ENCODE data around the gene KLHL28.

The KLHL28 gene

DNA sequence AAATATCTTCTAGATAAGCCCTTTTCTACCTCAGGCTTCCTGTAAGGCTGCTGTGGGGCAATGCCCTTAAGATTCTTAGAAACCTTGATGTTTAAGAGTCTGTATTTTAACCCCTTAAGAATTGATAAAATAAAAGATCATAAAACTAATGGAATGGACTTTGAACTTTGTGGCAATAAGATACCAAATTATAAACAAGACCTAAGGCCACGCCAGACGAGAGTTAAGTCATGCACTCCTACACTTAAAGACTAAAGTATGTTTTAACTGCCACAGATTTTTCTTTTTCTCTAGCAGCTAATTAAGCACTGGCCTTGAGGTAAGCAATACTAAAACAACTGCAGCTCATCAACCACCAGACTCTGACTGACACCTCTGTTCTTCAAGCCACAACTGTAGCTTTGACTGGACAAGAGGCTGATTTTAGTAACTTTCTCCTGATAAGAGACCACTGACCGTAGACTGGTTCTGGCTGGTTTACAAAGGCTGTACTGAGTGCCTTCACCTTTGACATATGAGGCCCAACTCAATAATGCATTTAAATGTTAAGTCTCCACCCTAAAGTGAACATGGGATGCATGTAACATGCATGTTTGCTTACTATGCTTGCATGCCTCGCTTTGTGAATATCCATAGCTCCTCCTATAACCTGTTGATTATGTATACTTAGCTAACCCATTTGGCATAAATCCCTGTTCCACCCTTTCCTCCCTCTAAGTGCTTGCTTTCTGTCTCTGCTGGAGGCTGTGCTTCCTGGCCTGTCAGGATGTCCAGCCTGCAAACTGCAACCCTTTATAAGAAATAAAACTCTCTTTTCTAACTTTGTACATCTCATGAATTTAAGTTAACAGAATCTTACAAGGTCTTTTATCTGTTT, 71.9 kb downstream of the KLHL28 start:
- TF ChIP-seq, protein P1, sequence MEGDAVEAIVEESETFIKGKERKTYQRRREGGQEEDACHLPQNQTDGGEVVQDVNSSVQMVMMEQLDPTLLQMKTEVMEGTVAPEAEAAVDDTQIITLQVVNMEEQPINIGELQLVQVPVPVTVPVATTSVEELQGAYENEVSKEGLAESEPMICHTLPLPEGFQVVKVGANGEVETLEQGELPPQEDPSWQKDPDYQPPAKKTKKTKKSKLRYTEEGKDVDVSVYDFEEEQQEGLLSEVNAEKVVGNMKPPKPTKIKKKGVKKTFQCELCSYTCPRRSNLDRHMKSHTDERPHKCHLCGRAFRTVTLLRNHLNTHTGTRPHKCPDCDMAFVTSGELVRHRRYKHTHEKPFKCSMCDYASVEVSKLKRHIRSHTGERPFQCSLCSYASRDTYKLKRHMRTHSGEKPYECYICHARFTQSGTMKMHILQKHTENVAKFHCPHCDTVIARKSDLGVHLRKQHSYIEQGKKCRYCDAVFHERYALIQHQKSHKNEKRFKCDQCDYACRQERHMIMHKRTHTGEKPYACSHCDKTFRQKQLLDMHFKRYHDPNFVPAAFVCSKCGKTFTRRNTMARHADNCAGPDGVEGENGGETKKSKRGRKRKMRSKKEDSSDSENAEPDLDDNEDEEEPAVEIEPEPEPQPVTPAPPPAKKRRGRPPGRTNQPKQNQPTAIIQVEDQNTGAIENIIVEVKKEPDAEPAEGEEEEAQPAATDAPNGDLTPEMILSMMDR (IDR thresholded peaks at IDR 0.05; ENCODE audit: insufficient read depth, low read length, poor library complexity, severe bottlenecking), result no peak
- no peaks in the 10 kb centered on the region for H3K36me3 ChIP-seq (ENCODE audit: control insufficient read depth, insufficient read depth, low read length)
- DNase-seq (ENCODE audit: extremely low read depth, insufficient read length), result no peak

DNA sequence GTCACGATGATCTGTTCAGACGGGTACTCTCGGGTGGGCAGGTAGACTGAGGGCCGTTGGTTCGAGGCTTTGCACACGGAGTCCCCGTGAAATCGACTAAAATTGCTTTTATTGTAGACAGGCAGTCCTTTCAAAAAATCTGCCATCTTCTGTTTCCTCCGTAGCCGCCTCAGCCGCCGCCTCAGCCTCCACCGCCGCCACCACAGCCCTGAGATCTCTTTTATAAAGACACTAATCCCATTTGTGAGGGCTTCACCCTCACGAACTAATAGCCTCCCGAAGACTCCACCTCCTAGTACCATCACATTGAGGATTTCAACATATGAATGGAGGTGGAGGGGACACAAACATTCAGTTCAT, 74.2 kb downstream of the KLHL28 start:
- no peak overlapping the region for H3K4me3 ChIP-seq (replicated peaks; ENCODE audit: low read depth, low read length)
- DNase-seq (ENCODE audit: extremely low read depth, insufficient read length), result no peak
- no peaks in the 10 kb centered on the region for H3K27me3 ChIP-seq (replicated peaks; ENCODE audit: control insufficient read depth, insufficient read depth, low read length)
- no peaks in the 10 kb centered on the region for H3K36me3 ChIP-seq (ENCODE audit: control insufficient read depth, insufficient read depth, low read length)
- TF ChIP-seq, protein P1 (IDR thresholded peaks at IDR 0.05; ENCODE audit: insufficient read depth, low read length, poor library complexity, severe bottlenecking), result no peak

More for the DNA sequence above, 71.9 kb downstream of the KLHL28 start:
- no peak overlapping the region for H3K4me3 ChIP-seq (replicated peaks; ENCODE audit: low read depth, low read length)
- no peaks in the 10 kb centered on the region for H3K27me3 ChIP-seq (replicated peaks; ENCODE audit: control insufficient read depth, insufficient read depth, low read length)

DNA sequence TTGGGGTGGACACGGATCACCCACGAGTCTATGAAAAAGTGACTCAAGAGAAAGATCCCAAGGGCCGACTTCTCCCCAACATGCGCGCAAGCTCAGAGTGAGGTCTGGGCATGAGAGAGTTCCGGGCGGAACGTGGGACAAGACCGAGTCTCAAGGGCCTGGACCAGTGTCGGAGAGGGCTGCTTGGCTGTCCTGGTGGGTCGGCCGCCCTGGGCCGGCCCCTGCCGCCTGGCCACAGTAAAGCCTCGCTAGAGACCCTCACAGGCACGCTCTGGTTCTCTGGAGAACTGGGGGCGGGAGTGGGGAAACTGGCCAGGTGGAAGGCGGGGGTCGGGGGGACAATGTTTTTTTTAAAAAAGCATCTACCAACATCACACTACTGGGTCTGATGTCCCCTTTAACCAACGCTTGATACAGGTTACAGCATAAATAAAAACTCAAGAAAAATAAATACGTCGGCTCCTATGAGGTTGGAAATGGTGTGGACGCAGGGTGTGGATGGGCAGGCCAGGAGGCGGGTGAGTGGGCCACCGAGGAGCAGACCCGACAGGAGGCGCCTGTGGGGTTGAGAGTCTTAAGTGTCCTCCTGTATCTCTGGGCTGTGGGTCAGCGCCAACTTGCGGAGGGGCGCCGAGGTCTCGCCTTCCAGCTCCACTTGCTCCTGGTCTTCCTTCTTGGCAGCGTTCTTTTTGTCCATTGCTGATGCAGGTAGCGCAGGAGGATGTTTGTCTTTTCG, 74.7 kb downstream of the KLHL28 start:
- no peak for DNase-seq (ENCODE audit: extremely low read depth, insufficient read length)
- Histone ChIP-seq H3K36me3 (ENCODE audit: control insufficient read depth, insufficient read depth, low read length) (no peaks in the 10 kb centered on the region), H3K27me3 (replicated peaks; ENCODE audit: control insufficient read depth, insufficient read depth, low read length) (no peaks in the 10 kb centered on the region), H3K4me3 (replicated peaks; ENCODE audit: low read depth, low read length) (no peak overlapping the region)
- TF ChIP-seq, protein P1 (IDR thresholded peaks at IDR 0.05; ENCODE audit: insufficient read depth, low read length, poor library complexity, severe bottlenecking), result no peak

DNA sequence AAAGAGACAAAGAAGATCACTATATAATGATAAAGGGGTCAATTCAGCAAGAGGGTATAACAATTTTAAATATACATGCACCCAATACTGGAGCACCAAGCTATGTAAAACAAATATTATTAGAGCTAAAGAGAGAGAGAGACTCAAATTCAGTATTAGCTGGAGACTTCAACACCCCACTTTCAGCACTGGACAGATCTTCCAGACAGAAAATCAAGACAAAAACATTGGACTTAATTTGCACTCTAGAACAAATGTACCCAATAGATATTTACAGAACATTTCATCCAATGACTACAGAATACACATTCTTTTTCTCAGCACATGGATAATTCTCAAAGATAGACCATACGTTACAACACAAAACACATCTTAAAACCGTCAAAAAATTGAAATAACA, 81.0 kb downstream of the KLHL28 start:
- Histone ChIP-seq H3K4me3 (replicated peaks; ENCODE audit: low read depth, low read length) (no peak overlapping the region), H3K27me3 (replicated peaks; ENCODE audit: control insufficient read depth, insufficient read depth, low read length) (no peaks in the 10 kb centered on the region), H3K36me3 (ENCODE audit: control insufficient read depth, insufficient read depth, low read length) (no peaks in the 10 kb centered on the region)
- TF ChIP-seq, protein P1 (IDR thresholded peaks at IDR 0.05; ENCODE audit: insufficient read depth, low read length, poor library complexity, severe bottlenecking), result no peak
- no peak for DNase-seq (ENCODE audit: extremely low read depth, insufficient read length)
